Lower leg skin (tissue), 3 donors: ENCODE results near the gene SRPK3.

Experiments
- POLR2A ChIP-seq, 2 donors: fragments of 450-650 bp; IDR thresholded peaks; one replicate each; pipeline ENCODE4 v1.6.1; 2016 to 2017; ENCODE audit warnings: antibody characterized with exemption in 2 of 2, mild to moderate bottlenecking in 1 of 2, moderate library complexity in 1 of 2
- TF ChIP-seq, protein P1 (sequence below), 3 donors: fragments of 450-650 bp; IDR thresholded peaks; one replicate each; pipeline ENCODE4 v1.5.1; 2016; ENCODE audit warnings: antibody characterized with exemption in 3 of 3, mild to moderate bottlenecking in 3 of 3, moderate library complexity in 2 of 3

DNA sequence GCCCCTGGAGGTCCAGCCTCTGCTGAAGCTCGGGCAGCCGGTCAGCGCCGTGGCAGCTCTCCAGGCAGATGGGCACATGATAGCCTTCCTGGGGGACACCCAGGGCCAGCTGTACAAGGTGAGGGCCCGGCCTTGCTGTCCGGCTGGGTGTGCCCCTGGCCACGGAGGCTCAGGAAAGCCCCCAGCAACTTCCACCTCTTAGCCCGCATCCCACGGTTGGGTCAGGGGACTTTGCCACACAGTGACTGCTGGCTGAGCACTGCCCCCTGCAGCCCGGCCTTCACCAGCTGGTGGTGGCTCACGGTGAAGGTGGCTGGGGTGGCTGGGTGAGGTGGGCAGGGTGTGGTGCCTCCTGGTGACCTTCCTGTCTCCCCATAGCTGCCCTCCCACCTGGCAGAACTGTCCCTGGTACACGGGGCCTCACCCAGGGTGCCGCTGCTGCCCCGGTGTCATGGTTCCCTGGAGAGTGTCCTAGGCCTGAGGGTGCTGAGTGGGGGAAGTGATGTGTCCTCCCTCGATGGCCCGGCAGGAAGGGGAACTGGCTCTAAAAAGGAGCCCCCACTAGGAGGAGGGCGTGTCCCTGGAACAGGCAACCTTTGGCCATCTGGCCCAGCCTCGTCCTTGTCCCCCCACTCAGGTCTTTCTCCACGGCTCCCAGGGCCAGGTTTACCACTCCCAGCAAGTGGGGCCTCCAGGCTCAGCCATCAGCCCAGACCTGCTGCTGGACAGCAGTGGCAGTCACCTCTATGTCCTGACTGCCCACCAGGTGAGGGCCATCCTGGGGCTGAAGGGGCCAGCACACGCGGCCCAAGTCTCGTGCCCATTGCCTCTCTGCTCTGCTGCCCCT lies 12.3 kb upstream of the SRPK3 start:
- TF ChIP-seq, protein P1, sequence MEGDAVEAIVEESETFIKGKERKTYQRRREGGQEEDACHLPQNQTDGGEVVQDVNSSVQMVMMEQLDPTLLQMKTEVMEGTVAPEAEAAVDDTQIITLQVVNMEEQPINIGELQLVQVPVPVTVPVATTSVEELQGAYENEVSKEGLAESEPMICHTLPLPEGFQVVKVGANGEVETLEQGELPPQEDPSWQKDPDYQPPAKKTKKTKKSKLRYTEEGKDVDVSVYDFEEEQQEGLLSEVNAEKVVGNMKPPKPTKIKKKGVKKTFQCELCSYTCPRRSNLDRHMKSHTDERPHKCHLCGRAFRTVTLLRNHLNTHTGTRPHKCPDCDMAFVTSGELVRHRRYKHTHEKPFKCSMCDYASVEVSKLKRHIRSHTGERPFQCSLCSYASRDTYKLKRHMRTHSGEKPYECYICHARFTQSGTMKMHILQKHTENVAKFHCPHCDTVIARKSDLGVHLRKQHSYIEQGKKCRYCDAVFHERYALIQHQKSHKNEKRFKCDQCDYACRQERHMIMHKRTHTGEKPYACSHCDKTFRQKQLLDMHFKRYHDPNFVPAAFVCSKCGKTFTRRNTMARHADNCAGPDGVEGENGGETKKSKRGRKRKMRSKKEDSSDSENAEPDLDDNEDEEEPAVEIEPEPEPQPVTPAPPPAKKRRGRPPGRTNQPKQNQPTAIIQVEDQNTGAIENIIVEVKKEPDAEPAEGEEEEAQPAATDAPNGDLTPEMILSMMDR (IDR thresholded peaks at IDR 0.05) = no peak
- TF ChIP-seq POLR2A (IDR thresholded peaks at IDR 0.05) = no peak
